CD4-positive, alpha-beta T cell treated with Interleukin-4 for 1 hour (primary cell): ENCODE results near the gene ANGPTL2.

ENCODE experiments used
- DNase-seq, 2 donors: peaks; one replicate each; pipeline ENCODE4 v3.0.0-alpha.2; 2020 to 2022

ANGPTL2 gene

GRCh38 chr9:127091526-127091925, 30.9 kb downstream of the ANGPTL2 start:
- no peak for DNase-seq

GRCh38 chr9:127090341-127090985, 32.0 kb downstream of the ANGPTL2 start:
- no peak for DNase-seq

DNA sequence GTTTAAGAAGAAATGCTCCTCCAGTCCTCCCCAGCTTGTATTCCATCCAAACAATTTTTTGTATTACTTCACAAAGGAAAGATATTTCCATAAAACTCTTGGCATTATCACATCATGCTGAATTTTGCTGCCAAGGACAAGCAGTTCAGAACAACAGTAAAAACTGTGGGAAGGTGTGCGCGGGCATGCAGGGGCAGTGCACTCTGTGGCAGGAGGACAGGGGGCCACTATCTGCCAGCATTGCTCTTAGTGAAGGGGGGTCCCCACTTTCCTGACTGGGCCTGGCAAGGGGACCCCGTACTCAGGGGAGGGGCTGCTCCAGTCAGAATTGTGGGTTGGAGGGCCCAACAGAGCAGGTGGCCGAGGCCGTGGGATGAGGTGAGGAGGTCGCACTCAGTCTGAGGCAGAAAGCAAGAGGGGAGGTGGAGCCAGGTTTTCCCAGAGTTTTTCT, 32.8 kb downstream of the ANGPTL2 start:
- DNase-seq, result no peak

- no peak for DNase-seq
These were observed 33.5 kb downstream of the ANGPTL2 start for GRCh38 chr9:127088724-127089615.

GRCh38 chr9:127087836-127088235, 34.6 kb downstream of the ANGPTL2 start:
- no peak for DNase-seq

- DNase-seq, result no peak
These were observed 35.0 kb downstream of the ANGPTL2 start for GRCh38 chr9:127087411-127087810.

GRCh38 chr9:127086771-127087170, 35.7 kb downstream of the ANGPTL2 start:
- DNase-seq, result no peak

DNA sequence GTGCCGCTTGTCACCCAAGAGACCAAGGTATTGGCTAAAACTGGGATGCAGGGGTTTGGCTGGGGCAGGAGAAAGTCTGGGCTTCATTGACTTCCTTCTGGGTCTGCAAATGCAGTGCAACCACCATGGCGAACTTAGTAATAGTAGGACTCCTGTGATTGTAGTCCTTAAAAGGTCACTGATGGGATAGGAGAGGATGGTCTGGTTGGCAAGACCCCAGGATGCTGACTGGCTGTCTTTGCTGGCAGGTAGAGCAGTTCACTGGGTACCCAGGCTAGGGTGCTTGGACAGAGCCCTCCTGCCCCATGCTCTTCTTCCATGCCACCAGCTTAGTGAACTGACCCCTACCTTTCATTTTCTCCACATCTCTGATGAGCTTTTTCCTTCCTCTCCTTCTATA, 37.2 kb downstream of the ANGPTL2 start:
- no peak for DNase-seq

- DNase-seq, result no peak
These were observed 38.1 kb downstream of the ANGPTL2 start for GRCh38 chr9:127084076-127085039.

- no peak for DNase-seq
These were observed 39.1 kb downstream of the ANGPTL2 start for GRCh38 chr9:127083138-127083980.

GRCh38 chr9:127081250-127082185, 40.9 kb downstream of the ANGPTL2 start:
- no peak for DNase-seq

GRCh38 chr9:127079446-127080140, 42.8 kb downstream of the ANGPTL2 start:
- no peak for DNase-seq

DNA sequence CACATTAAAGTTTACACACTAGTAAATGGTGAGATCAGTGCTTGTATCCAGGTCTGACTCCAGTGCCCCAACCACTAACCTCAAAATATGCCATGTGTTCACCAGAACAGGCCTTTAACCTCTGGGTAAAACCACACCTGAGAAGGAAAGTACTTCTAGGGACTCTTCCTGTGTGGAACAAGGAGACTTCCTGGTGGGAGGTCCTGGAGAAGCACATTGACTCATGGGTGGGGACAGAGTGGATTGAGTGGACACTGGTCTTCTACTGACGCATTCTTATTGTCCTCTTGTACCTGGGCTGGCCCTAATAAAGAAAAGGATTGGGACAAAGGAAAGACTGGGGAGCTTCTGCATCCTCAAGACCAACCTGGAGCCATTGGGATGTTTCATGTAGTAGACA, 43.4 kb downstream of the ANGPTL2 start:
- no peak for DNase-seq

- no peak for DNase-seq
These were observed 44.1 kb downstream of the ANGPTL2 start for GRCh38 chr9:127078336-127078735.

GRCh38 chr9:127077644-127077946, 44.8 kb downstream of the ANGPTL2 start:
- DNase-seq, result no peak

GRCh38 chr9:127076860-127077643, 45.4 kb downstream of the ANGPTL2 start:
- no peak for DNase-seq

- DNase-seq, result no peak
These were observed 46.6 kb downstream of the ANGPTL2 start for GRCh38 chr9:127075624-127076372.
